CD4-positive, alpha-beta T cell treated with Interleukin-17A for 4 hours (primary cell): ENCODE measurements around the gene SIRPA.

ENCODE experiments used
- DNase-seq: peaks from one replicate; pipeline ENCODE4 v3.0.0-alpha.2; 2020; ENCODE audit warnings: mixed read lengths

Gene SIRPA

GRCh38 chr20:1870792-1871550 lies 24.2 kb upstream of the SIRPA start:
- no peak for DNase-seq

- DNase-seq, result no peak
These were observed 23.3 kb upstream of the SIRPA start for GRCh38 chr20:1871807-1872458.

GRCh38 chr20:1872459-1873097 lies 22.6 kb upstream of the SIRPA start:
- DNase-seq, result no peak

- no peak for DNase-seq
These were observed 20.6 kb upstream of the SIRPA start for GRCh38 chr20:1874450-1875182.

- DNase-seq, result no peak
These were observed 20.0 kb upstream of the SIRPA start for GRCh38 chr20:1875183-1875554.

- DNase-seq, result no peak
These were observed 19.4 kb upstream of the SIRPA start for GRCh38 chr20:1875762-1876161.

- DNase-seq, result no peak
These were observed 18.8 kb upstream of the SIRPA start for GRCh38 chr20:1876217-1876921.

- peak; percentile 13 for DNase-seq
These were observed 18.1 kb upstream of the SIRPA start for GRCh38 chr20:1876975-1877608.

- no peak for DNase-seq
These were observed 17.5 kb upstream of the SIRPA start for GRCh38 chr20:1877609-1878200.

- no peak for DNase-seq
These were observed 15.8 kb upstream of the SIRPA start for GRCh38 chr20:1879369-1879768.

- no peak for DNase-seq
These were observed 15.3 kb upstream of the SIRPA start for GRCh38 chr20:1879934-1880333.

- DNase-seq, result no peak
These were observed 14.5 kb upstream of the SIRPA start for GRCh38 chr20:1880529-1881239.

GRCh38 chr20:1881240-1881835 lies 13.9 kb upstream of the SIRPA start:
- no peak for DNase-seq

GRCh38 chr20:1882026-1882425 lies 13.2 kb upstream of the SIRPA start:
- no peak for DNase-seq

- DNase-seq, result no peak
These were observed 11.2 kb upstream of the SIRPA start for GRCh38 chr20:1883986-1884385.

- no peak for DNase-seq
These were observed 10.0 kb upstream of the SIRPA start for GRCh38 chr20:1885254-1885653.

- DNase-seq, result no peak
These were observed 9.1 kb upstream of the SIRPA start for GRCh38 chr20:1885940-1886693.

GRCh38 chr20:1887321-1887720 lies 7.9 kb upstream of the SIRPA start:
- no peak for DNase-seq

- no peak for DNase-seq
These were observed 7.5 kb upstream of the SIRPA start for GRCh38 chr20:1887756-1888155.
